HEK293 (cell line): ENCODE data around the gene PIGZ.

ENCODE experiments used
- CTCF ChIA-PET: fragments of 350-600 bp; formaldehyde crosslinking; extraction: SDS; loops from one replicate; lab custom pipeline; 2021; ENCODE audit warnings: antibody characterized with exemption; lab: Yijun Ruan, JAX
- POLR2A ChIA-PET: fragments of 300-600 bp; formaldehyde crosslinking; extraction: SDS; loops from one replicate; lab custom pipeline; 2020; ENCODE audit warnings: antibody characterized with exemption, inconsistent platforms; lab: Yijun Ruan, JAX
- H3K27ac ChIP-seq: fragments of 200-500 bp; sonication (Bioruptor generic); 2 replicates; pipeline ENCODE4 v1.5.1; 2014; ENCODE audit warnings: low read depth, low read length, control low read depth, inconsistent platforms; ENCODE audit errors: extremely low read depth
- H3K36me3 ChIP-seq, 2 experiments: fragments of 200-500 bp in 1 of 2; sonication (Bioruptor generic) in 1 of 2; 1 replicate in 1 of 2; 2 replicates in 1 of 2; pipeline ENCODE4 v1.5.1; 2014 to 2017; ENCODE audit warnings: inconsistent platforms in 2 of 2, low read length in 2 of 2; ENCODE audit not compliant: control insufficient read depth in 2 of 2, insufficient read depth in 1 of 2
- H3K4me1 ChIP-seq: fragments of 200-500 bp; sonication (Bioruptor generic); 2 replicates; pipeline ENCODE4 v1.5.1; 2014; ENCODE audit warnings: mild to moderate bottlenecking, low read length, inconsistent platforms; ENCODE audit not compliant: control insufficient read depth, insufficient read depth
- H3K4me3 ChIP-seq: 2 replicates; pipeline ENCODE4 v1.5.1; 2011; ENCODE audit warnings: low read depth, mild to moderate bottlenecking, control low read depth, low read length, moderate library complexity
- H3K9me3 ChIP-seq: fragments of 200-500 bp; sonication (Bioruptor generic); 2 replicates; pipeline ENCODE4 v1.5.1; 2014; ENCODE audit warnings: low read depth, low read length, inconsistent platforms; ENCODE audit not compliant: control insufficient read depth, insufficient read depth
- BCL11B ChIP-seq: fragments of 450-650 bp; formaldehyde crosslinking; IDR thresholded peaks from 2 replicates; pipeline ENCODE4 v1.5.1; 2016; ENCODE audit warnings: low read depth, missing biosample characterization, missing genetic modification characterization
- GLIS1 ChIP-seq: fragments of 450-650 bp; formaldehyde crosslinking; IDR thresholded peaks from 2 replicates; pipeline ENCODE4 v1.5.1; 2016; ENCODE audit warnings: missing biosample characterization, missing genetic modification characterization
- GLIS2 ChIP-seq: fragments of 450-650 bp; formaldehyde crosslinking; IDR thresholded peaks from 2 replicates; pipeline ENCODE4 v1.5.1; 2016; ENCODE audit warnings: missing biosample characterization, missing genetic modification characterization
- HOXD13 ChIP-seq: sonication (generic); formaldehyde crosslinking; IDR thresholded peaks from 2 replicates; pipeline ENCODE4 v1.8.0; 2022; ENCODE audit warnings: missing genetic modification reagents, borderline replicate concordance
- YY1 ChIP-seq: fragments of 450-650 bp; formaldehyde crosslinking; IDR thresholded peaks from 2 replicates; pipeline ENCODE4 v1.5.1; 2018; ENCODE audit warnings: missing biosample characterization, missing genetic modification characterization
- ZBTB17 ChIP-seq: fragments of 450-650 bp; formaldehyde crosslinking; IDR thresholded peaks from 2 replicates; pipeline ENCODE4 v1.5.1; 2016; ENCODE audit warnings: missing biosample characterization, missing genetic modification characterization
- ZBTB20 ChIP-seq: fragments of 450-650 bp; formaldehyde crosslinking; IDR thresholded peaks from 2 replicates; pipeline ENCODE4 v1.5.1; 2016; ENCODE audit warnings: missing biosample characterization, missing genetic modification characterization
- ZBTB7A ChIP-seq: fragments of 450-650 bp; formaldehyde crosslinking; IDR thresholded peaks from 2 replicates; pipeline ENCODE4 v1.5.1; 2016; ENCODE audit warnings: low read depth, missing biosample characterization, missing genetic modification characterization
- ZEB2 ChIP-seq: fragments of 450-650 bp; formaldehyde crosslinking; IDR thresholded peaks from 2 replicates; pipeline ENCODE4 v1.5.1; 2016; ENCODE audit warnings: missing biosample characterization, missing genetic modification characterization
- ZFHX2 ChIP-seq: fragments of 450-650 bp; formaldehyde crosslinking; conservative IDR thresholded peaks from 2 replicates; pipeline ENCODE4 v1.5.1; 2016; ENCODE audit warnings: missing biosample characterization, missing genetic modification characterization
- ZIC2 ChIP-seq: fragments of 450-650 bp; formaldehyde crosslinking; IDR thresholded peaks from 2 replicates; pipeline ENCODE4 v1.5.1; 2016; ENCODE audit warnings: missing biosample characterization, missing genetic modification characterization
- ZNF169 ChIP-seq: fragments of 450-650 bp; formaldehyde crosslinking; IDR thresholded peaks from 2 replicates; pipeline ENCODE4 v1.5.1; 2016; ENCODE audit warnings: missing biosample characterization, missing genetic modification characterization
- ZNF335 ChIP-seq: fragments of 450-650 bp; formaldehyde crosslinking; conservative IDR thresholded peaks from 2 replicates; pipeline ENCODE4 v1.5.1; 2016; ENCODE audit warnings: missing biosample characterization, missing genetic modification characterization
- ZNF416 ChIP-seq: fragments of 450-650 bp; formaldehyde crosslinking; IDR thresholded peaks from 2 replicates; pipeline ENCODE4 v1.5.1; 2016; ENCODE audit warnings: missing biosample characterization, missing genetic modification characterization
- ZNF555 ChIP-seq: fragments of 450-650 bp; formaldehyde crosslinking; conservative IDR thresholded peaks from 2 replicates; pipeline ENCODE4 v1.5.1; 2017; ENCODE audit warnings: missing biosample characterization, mild to moderate bottlenecking, missing genetic modification characterization, inconsistent platforms
- ZNF561 ChIP-seq: fragments of 450-650 bp; IDR thresholded peaks from 2 replicates; pipeline ENCODE4 v1.5.1; 2018; ENCODE audit warnings: missing biosample characterization, missing genetic modification characterization, borderline replicate concordance
- ZNF626 ChIP-seq: fragments of 450-650 bp; sonication (Bioruptor Pico); formaldehyde crosslinking; IDR thresholded peaks from 2 replicates; pipeline ENCODE4 v1.5.1; 2018; ENCODE audit warnings: missing biosample characterization, missing genetic modification characterization, inconsistent platforms
- ZNF664 ChIP-seq: fragments of 450-650 bp; formaldehyde crosslinking; IDR thresholded peaks from 2 replicates; pipeline ENCODE4 v1.5.1; 2016; ENCODE audit warnings: missing biosample characterization, missing genetic modification characterization
- ZNF777 ChIP-seq: fragments of 450-650 bp; formaldehyde crosslinking; IDR thresholded peaks from 2 replicates; pipeline ENCODE4 v1.5.1; 2017; ENCODE audit warnings: missing biosample characterization, missing genetic modification characterization, borderline replicate concordance
- TF ChIP-seq, protein P1 (sequence below): fragments of 450-650 bp; formaldehyde crosslinking; IDR thresholded peaks from 2 replicates; pipeline ENCODE4 v1.5.1; 2017; ENCODE audit warnings: missing biosample characterization, missing genetic modification characterization
- TF ChIP-seq, protein P2 (sequence below): fragments of 450-650 bp; formaldehyde crosslinking; IDR thresholded peaks from 2 replicates; pipeline ENCODE4 v1.5.1; 2016; ENCODE audit warnings: missing biosample characterization, missing genetic modification characterization
- TF ChIP-seq, protein P3 (sequence below): fragments of 450-650 bp; formaldehyde crosslinking; IDR thresholded peaks from 2 replicates; pipeline ENCODE4 v1.5.1; 2016; ENCODE audit warnings: missing biosample characterization, missing genetic modification characterization
- TF ChIP-seq, protein P4 (sequence below): fragments of 450-650 bp; formaldehyde crosslinking; IDR thresholded peaks from 2 replicates; pipeline ENCODE4 v1.5.1; 2016; ENCODE audit warnings: missing biosample characterization, missing genetic modification characterization
- TF ChIP-seq, protein P5 (sequence below): fragments of 450-650 bp; formaldehyde crosslinking; optimal IDR thresholded peaks from 2 replicates; pipeline ENCODE3; 2016; ENCODE audit warnings: missing biosample characterization, mild to moderate bottlenecking, missing genetic modification characterization

PIGZ gene

DNA sequence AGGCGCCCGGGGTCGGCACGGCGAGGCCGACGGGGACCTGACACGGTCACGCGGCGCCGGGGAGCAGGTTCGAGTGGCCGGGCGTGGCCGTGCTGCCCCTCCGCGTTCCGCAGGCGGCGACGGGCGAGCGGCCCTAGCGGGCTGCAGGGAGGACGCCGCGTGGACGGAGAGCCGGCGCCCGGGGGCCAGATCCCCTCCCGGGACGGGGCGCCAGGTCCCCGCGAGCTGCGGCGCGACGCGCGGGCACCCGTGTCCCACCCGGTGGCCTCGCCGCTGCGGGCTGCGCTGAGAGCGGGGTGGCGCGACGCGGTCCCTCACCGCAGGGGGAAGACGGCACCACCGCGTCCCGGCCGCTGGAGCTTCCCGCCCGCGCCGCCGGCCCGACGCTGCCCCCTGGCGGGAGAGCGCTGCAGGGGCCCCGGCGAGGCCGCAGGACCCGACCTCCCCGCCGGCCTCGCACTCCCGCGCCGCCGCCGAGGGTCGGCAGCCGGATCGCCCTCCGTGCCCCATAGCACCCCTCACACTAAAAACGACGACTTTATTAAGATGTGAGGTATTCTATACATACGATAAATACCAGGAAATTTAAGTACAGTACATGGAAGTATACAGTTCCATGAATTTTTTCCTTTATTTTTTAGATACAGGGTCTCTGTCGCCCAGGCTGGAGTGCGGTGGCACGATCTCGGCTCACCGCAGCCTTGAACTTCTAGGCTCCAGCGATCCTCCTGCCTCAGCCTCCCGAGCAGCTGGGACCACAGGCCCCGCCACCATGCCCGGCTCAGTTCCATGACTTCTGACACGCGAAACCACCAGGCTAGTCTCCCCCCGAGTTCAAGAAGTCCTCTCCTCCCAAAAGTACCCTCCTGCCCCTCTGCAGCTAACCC, 1.3 kb upstream of the PIGZ start (continued):
- TF ChIP-seq, protein P1, sequence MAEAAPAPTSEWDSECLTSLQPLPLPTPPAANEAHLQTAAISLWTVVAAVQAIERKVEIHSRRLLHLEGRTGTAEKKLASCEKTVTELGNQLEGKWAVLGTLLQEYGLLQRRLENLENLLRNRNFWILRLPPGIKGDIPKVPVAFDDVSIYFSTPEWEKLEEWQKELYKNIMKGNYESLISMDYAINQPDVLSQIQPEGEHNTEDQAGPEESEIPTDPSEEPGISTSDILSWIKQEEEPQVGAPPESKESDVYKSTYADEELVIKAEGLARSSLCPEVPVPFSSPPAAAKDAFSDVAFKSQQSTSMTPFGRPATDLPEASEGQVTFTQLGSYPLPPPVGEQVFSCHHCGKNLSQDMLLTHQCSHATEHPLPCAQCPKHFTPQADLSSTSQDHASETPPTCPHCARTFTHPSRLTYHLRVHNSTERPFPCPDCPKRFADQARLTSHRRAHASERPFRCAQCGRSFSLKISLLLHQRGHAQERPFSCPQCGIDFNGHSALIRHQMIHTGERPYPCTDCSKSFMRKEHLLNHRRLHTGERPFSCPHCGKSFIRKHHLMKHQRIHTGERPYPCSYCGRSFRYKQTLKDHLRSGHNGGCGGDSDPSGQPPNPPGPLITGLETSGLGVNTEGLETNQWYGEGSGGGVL = no peak
- TF ChIP-seq GLIS2 (0 out of 2 replicates have a peak, but pooled peaks have one; percentile 21), ZNF169 (tag by site-specific recombination) (no peak), ZNF335 (tag by site-specific recombination) (peak; percentile 42; the same call in 1 of the 2 replicates), ZNF626 (peak; percentile 16; the same call in 1 of the 2 replicates)

DNA sequence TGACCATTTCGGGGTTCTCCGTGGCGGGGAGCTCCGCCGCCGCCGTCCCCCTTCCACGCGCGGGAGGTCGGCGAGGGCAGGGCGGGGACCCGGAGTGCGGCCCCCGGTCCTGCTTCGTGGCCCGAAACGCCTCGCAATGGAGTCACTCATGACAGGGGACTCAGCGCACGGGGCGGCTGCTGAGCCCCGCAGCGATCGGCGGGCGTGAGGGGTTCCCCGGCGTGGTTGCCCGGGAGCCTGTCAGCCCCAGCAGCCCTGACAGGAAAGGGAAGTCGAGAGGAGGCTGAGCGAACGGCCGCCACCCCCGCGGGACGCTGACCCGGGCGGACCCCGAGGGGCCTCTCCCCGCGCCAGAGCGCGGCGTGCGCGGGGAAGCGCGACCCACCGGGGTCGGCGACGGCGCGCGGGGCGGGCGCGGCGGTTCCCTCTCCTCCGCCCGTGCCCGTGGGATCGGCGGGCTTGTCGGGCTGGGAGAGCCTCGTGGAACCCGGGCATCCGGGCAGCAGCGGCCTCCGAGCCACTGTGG, 564 bp upstream of the PIGZ start:
- ChIA-PET POLR2A (interaction anchor here (1.0 kb wide), 1 partner anchor 27 kb away, joined by 3 read pairs; the partner anchor contains the start of gene NCBP2), CTCF (interaction anchor here (0.8 to 0.9 kb wide), 2 partner anchors 12 to 394 kb away, joined by 3 read pairs; no protein-coding TSS in a partner anchor)
- Histone ChIP-seq H3K36me3 (no peaks in the 10 kb centered on the region), H3K4me1 (no peaks in the 10 kb centered on the region), H3K9me3 (no peaks in the 10 kb centered on the region), H3K27ac (peak overlapping the region; percentile 56; the same call in 1 of the 2 replicates), H3K4me3 (peak overlapping the region; percentile 50)
- TF ChIP-seq, protein P2, sequence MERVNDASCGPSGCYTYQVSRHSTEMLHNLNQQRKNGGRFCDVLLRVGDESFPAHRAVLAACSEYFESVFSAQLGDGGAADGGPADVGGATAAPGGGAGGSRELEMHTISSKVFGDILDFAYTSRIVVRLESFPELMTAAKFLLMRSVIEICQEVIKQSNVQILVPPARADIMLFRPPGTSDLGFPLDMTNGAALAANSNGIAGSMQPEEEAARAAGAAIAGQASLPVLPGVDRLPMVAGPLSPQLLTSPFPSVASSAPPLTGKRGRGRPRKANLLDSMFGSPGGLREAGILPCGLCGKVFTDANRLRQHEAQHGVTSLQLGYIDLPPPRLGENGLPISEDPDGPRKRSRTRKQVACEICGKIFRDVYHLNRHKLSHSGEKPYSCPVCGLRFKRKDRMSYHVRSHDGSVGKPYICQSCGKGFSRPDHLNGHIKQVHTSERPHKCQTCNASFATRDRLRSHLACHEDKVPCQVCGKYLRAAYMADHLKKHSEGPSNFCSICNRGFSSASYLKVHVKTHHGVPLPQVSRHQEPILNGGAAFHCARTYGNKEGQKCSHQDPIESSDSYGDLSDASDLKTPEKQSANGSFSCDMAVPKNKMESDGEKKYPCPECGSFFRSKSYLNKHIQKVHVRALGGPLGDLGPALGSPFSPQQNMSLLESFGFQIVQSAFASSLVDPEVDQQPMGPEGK (tag by site-specific recombination) = peak; percentile 68
- TF ChIP-seq, protein P3, sequence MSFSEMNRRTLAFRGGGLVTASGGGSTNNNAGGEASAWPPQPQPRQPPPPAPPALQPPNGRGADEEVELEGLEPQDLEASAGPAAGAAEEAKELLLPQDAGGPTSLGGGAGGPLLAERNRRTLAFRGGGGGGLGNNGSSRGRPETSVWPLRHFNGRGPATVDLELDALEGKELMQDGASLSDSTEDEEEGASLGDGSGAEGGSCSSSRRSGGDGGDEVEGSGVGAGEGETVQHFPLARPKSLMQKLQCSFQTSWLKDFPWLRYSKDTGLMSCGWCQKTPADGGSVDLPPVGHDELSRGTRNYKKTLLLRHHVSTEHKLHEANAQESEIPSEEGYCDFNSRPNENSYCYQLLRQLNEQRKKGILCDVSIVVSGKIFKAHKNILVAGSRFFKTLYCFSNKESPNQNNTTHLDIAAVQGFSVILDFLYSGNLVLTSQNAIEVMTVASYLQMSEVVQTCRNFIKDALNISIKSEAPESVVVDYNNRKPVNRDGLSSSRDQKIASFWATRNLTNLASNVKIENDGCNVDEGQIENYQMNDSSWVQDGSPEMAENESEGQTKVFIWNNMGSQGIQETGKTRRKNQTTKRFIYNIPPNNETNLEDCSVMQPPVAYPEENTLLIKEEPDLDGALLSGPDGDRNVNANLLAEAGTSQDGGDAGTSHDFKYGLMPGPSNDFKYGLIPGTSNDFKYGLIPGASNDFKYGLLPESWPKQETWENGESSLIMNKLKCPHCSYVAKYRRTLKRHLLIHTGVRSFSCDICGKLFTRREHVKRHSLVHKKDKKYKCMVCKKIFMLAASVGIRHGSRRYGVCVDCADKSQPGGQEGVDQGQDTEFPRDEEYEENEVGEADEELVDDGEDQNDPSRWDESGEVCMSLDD (tag by site-specific recombination) = peak; percentile 55; the same call in 1 of the 2 replicates
- TF ChIP-seq GLIS1 (tag by site-specific recombination) = peak; percentile 20; the same call in 1 of the 2 replicates
- peak; percentile 68 for TF ChIP-seq ZNF777 (tag by site-specific recombination)
- 0 out of 2 replicates have a peak, but pooled peaks have one; percentile 77 for TF ChIP-seq ZBTB7A (tag by site-specific recombination)
- peak; percentile 54; the same call in 1 of the 2 replicates for TF ChIP-seq ZEB2 (tag by site-specific recombination)
- TF ChIP-seq, protein P4, sequence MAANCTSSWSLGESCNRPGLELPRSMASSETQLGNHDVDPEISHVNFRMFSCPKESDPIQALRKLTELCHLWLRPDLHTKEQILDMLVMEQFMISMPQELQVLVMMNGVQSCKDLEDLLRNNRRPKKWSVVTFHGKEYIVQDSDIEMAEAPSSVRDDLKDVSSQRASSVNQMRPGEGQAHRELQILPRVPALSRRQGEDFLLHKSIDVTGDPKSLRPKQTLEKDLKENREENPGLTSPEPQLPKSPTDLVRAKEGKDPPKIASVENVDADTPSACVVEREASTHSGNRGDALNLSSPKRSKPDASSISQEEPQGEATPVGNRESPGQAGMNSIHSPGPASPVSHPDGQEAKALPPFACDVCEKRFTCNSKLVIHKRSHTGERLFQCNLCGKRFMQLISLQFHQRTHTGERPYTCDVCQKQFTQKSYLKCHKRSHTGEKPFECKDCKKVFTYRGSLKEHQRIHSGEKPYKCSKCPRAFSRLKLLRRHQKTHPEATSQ (tag by site-specific recombination) = no peak
- TF ChIP-seq ZNF664 (tag by site-specific recombination) = no peak
- TF ChIP-seq YY1 (tag by site-specific recombination) = peak; percentile 84
- TF ChIP-seq, protein P5, sequence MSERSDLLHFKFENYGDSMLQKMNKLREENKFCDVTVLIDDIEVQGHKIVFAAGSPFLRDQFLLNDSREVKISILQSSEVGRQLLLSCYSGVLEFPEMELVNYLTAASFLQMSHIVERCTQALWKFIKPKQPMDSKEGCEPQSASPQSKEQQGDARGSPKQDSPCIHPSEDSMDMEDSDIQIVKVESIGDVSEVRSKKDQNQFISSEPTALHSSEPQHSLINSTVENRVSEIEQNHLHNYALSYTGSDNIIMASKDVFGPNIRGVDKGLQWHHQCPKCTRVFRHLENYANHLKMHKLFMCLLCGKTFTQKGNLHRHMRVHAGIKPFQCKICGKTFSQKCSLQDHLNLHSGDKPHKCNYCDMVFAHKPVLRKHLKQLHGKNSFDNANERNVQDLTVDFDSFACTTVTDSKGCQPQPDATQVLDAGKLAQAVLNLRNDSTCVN (tag by site-specific recombination) = peak; percentile 73
- no peak for TF ChIP-seq ZNF416
- peak; percentile 42; the same call in 1 of the 2 replicates for TF ChIP-seq ZBTB17 (tag by site-specific recombination)
- 0 out of 2 replicates have a peak, but pooled peaks have one; percentile 11 for TF ChIP-seq ZFHX2
- no peak for TF ChIP-seq ZNF561 (tag by site-specific recombination)
- peak; percentile 68; the same call in 1 of the 2 replicates for TF ChIP-seq BCL11B (tag by site-specific recombination)
- TF ChIP-seq GLIS2 = peak; percentile 91
- TF ChIP-seq ZNF555 (tag by site-specific recombination) = no peak
- peak; percentile 55 for TF ChIP-seq ZIC2
- TF ChIP-seq ZBTB20 = peak; percentile 92
- TF ChIP-seq HOXD13 = no peak
